Mucosa of descending colon (tissue), 3 donors: ENCODE results near the gene WEE1. TPM values are rescaled to one million over a fixed set of nuclear protein-coding genes. Genes with fewer than 3 reads are reported as not detected.
"Not testable (repeated sequence)": the region's sequence is repeated elsewhere in the genome, so short reads cannot be mapped to it uniquely, and the experiment has no call there.

Experiments used
- ATAC-seq: fragments of 200-7000 bp; cut with Tn5 transposase; one replicate; pipeline ENCODE4 v1.9.1; 2020; ENCODE audit warnings: mild to moderate bottlenecking, moderate library complexity
- DNase-seq, 3 donors: peaks; one replicate each; pipeline ENCODE4 v3.0.0-alpha.2; 2020
- H3K36me3 ChIP-seq: fragments of 200-600 bp; one replicate; pipeline ENCODE4 v1.8.0; 2021; ENCODE audit warnings: low read depth, mild to moderate bottlenecking
- H3K4me1 ChIP-seq: fragments of 200-600 bp; one replicate; pipeline ENCODE4 v1.8.0; 2021; ENCODE audit warnings: low read depth, mild to moderate bottlenecking
- H3K4me3 ChIP-seq: fragments of 200-600 bp; one replicate; pipeline ENCODE4 v1.8.0; 2021; ENCODE audit warnings: mild to moderate bottlenecking
- H3K9me3 ChIP-seq: fragments of 200-600 bp; one replicate; pipeline ENCODE4 v1.8.0; 2021; ENCODE audit warnings: mild to moderate bottlenecking
- CTCF ChIP-seq: fragments of 200-600 bp; IDR thresholded peaks from one replicate; pipeline ENCODE4 v1.8.0; 2022; ENCODE audit warnings: antibody characterized with exemption, mild to moderate bottlenecking
- intact Hi-C, 2 donors: fragments of 100-400 bp; cut with DNase I in 1 of 2; cut with micrococcal nuclease in 1 of 2; formaldehyde crosslinking; loops; one replicate each; pipeline versions ENCODE4 v1.11.0 to v1.11.1; 2022; cut with DNase I, micrococcal nuclease
- total RNA-seq, 3 donors: library from RNA; stranded (reverse); fragmentation: NEBNext Ultra II Directional in 2 of 3; extraction: Animal tissue kit (Norgen Biotek cat#: 25700) in 2 of 3; gene quantifications; one replicate each; pipeline versions ENCODE4 v1.2.1 to v1.2.4, GENCODE V29; 2021 to 2023
- donor health status: DM: no; HTN: no; CAD: no; lungs with moderate emphysema.
- donor health status: DM: no; HTN: no; CAD: no.
- donor health status: DM: no; HTN: yes; CAD: no.

The WEE1 gene
- total RNA-seq, 3 donors from 2014 or later: 17.5 to 33.6 (median 18.0) TPM

GRCh38 chr11:9616042-9616675, 42.7 kb downstream of the WEE1 start:
- Histone ChIP-seq H3K4me3 (no peak overlapping the region), H3K36me3 (no peaks in the 10 kb centered on the region), H3K4me1 (peaks cover 4% of the 10 kb centered on the region), H3K9me3 (no peaks in the 10 kb centered on the region)
- no peak for DNase-seq
- TF ChIP-seq CTCF: no peak
- intact Hi-C loops: loop anchor here in 1 of 2 donors (10.0 kb wide), 1 partner anchor 81 kb away; no protein-coding TSS in a partner anchor
- ATAC-seq: no peak

- ATAC-seq: no peak
- no peaks in the 10 kb centered on the region for H3K9me3 ChIP-seq
- no peaks in the 10 kb centered on the region for H3K36me3 ChIP-seq
- no peak for TF ChIP-seq CTCF
- peaks cover 4% of the 10 kb centered on the region for H3K4me1 ChIP-seq
- H3K4me3 ChIP-seq: no peak overlapping the region
- intact Hi-C loops: loop anchor here in 1 of 2 donors (10.0 kb wide), 1 partner anchor 82 kb away; no protein-coding TSS in a partner anchor
- DNase-seq: no peak
These were observed 43.4 kb downstream of the WEE1 start for GRCh38 chr11:9616858-9617257.

- intact Hi-C loops: loop anchor here in 1 of 2 donors (10.0 kb wide), 1 partner anchor 83 kb away; no protein-coding TSS in a partner anchor
- DNase-seq: no peak
- Histone ChIP-seq H3K9me3 (no peaks in the 10 kb centered on the region), H3K4me3 (no peak overlapping the region), H3K36me3 (no peaks in the 10 kb centered on the region), H3K4me1 (peaks cover 4% of the 10 kb centered on the region)
- no peak for ATAC-seq
- no peak for TF ChIP-seq CTCF
These were observed 44.5 kb downstream of the WEE1 start for GRCh38 chr11:9617940-9618339.

- DNase-seq: no peak
- no peak overlapping the region for H3K4me3 ChIP-seq
- peaks cover 4% of the 10 kb centered on the region for H3K4me1 ChIP-seq
- no peaks in the 10 kb centered on the region for H3K9me3 ChIP-seq
- intact Hi-C loops: loop anchor here in 1 of 2 donors (10.0 kb wide), 1 partner anchor 84 kb away; no protein-coding TSS in a partner anchor
- TF ChIP-seq CTCF: no peak
- ATAC-seq: no peak
- H3K36me3 ChIP-seq: no peaks in the 10 kb centered on the region
These were observed 45.5 kb downstream of the WEE1 start for GRCh38 chr11:9619004-9619403.

GRCh38 chr11:9619971-9620370, 46.5 kb downstream of the WEE1 start:
- H3K9me3 ChIP-seq: no peaks in the 10 kb centered on the region
- no peaks in the 10 kb centered on the region for H3K4me1 ChIP-seq
- ATAC-seq (no peak), DNase-seq (no peak)
- TF ChIP-seq CTCF: no peak
- intact Hi-C loops: loop anchor here in 1 of 2 donors (10.0 kb wide), 2 partner anchors 85 to 515 kb away; no protein-coding TSS in a partner anchor
- H3K4me3 ChIP-seq: no peak overlapping the region
- no peaks in the 10 kb centered on the region for H3K36me3 ChIP-seq

GRCh38 chr11:9622353-9622752, 48.9 kb downstream of the WEE1 start:
- H3K4me3 ChIP-seq, ATAC-seq, H3K9me3 ChIP-seq, H3K36me3 ChIP-seq, DNase-seq, H3K4me1 ChIP-seq: not testable (repeated sequence)
- intact Hi-C loops: loop anchor here in 1 of 2 donors (10.0 kb wide), 1 partner anchor 512 kb away; no protein-coding TSS in a partner anchor

- ATAC-seq, H3K4me1 ChIP-seq, DNase-seq, H3K4me3 ChIP-seq, H3K9me3 ChIP-seq, H3K36me3 ChIP-seq: not testable (repeated sequence)
- intact Hi-C loops: loop anchor here in 1 of 2 donors (10.0 kb wide), 1 partner anchor 512 kb away; no protein-coding TSS in a partner anchor
These were observed 49.6 kb downstream of the WEE1 start for GRCh38 chr11:9623053-9623452.
